ENCODE measurements around the gene PDE10A.
"Not testable (repeated sequence)": the region's sequence is repeated elsewhere in the genome, so short reads cannot be mapped to it uniquely, and the experiment has no call there.

The PDE10A gene

GRCh38 chr6:165481921-165482320 lies 181.1 kb downstream of the PDE10A start:
- no peak for TF ChIP-seq CTCF (IDR thresholded peaks at IDR 0.05; ENCODE audit: extremely low read depth, missing control alignments)
- no peak for DNase-seq (ENCODE audit: low spot score)

DNA sequence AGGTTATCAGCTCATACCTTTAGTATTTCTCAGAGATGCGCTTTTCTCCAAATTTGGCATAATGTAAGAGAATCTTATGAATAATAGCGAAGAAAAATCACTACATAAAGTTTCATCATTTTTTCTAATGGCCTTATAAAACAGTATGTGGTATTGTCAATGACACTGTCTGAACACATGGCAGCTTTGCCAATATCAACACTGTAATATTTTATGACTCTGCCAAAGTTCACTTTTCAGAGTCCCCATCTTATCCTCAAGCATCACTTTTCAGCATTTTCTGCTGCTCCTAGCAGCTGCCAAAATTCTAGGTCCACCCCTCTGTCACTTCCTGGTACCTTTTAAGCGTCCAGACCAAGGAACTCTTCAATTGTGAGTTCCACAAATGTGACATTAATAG lies 182.1 kb downstream of the PDE10A start:
- DNase-seq (ENCODE audit: low spot score), result no peak
- no peak for TF ChIP-seq CTCF (IDR thresholded peaks at IDR 0.05; ENCODE audit: extremely low read depth, missing control alignments)

DNA sequence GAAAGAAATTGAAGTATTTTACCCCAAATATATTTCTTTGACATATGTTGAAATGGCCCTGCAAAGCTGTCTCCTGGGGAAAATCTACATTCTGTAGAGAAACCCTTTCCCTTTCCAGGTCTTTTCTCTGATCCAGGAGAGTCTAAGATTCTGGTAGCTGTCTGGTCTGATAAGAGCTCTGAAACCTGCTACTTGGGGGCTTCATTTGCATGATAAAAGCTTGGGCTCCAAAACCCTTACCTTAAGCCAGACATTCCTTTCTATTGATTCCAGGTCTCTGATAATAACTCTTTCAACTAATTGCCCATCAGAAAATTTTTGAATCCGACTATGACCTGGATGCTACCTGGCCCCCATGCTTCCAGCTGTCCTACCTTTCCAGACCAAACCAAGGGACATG lies 184.5 kb downstream of the PDE10A start:
- DNase-seq (ENCODE audit: low spot score), result no peak
- no peak for TF ChIP-seq CTCF (IDR thresholded peaks at IDR 0.05; ENCODE audit: extremely low read depth, missing control alignments)

DNA sequence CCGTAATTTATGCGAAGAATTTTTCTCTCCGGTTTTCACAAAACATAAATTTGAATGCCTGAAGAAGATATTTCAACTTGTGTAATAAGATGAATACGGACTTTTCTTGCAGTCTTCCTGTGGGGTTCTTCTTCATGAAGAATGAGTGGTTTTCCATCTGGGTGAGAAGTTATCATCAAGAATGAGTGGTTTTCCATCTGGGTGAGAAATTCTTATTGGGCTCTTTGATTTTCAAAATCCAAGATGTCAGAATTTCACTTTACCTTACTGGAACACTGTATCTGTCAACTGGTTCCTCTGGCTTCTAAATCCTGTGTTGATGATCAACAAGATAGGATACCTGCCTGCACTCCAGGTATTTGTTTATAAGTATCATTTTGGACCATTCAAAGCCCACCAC lies 193.6 kb downstream of the PDE10A start:
- DNase-seq (ENCODE audit: low spot score), result no peak
- no peak for TF ChIP-seq CTCF (IDR thresholded peaks at IDR 0.05; ENCODE audit: extremely low read depth, missing control alignments)

DNA sequence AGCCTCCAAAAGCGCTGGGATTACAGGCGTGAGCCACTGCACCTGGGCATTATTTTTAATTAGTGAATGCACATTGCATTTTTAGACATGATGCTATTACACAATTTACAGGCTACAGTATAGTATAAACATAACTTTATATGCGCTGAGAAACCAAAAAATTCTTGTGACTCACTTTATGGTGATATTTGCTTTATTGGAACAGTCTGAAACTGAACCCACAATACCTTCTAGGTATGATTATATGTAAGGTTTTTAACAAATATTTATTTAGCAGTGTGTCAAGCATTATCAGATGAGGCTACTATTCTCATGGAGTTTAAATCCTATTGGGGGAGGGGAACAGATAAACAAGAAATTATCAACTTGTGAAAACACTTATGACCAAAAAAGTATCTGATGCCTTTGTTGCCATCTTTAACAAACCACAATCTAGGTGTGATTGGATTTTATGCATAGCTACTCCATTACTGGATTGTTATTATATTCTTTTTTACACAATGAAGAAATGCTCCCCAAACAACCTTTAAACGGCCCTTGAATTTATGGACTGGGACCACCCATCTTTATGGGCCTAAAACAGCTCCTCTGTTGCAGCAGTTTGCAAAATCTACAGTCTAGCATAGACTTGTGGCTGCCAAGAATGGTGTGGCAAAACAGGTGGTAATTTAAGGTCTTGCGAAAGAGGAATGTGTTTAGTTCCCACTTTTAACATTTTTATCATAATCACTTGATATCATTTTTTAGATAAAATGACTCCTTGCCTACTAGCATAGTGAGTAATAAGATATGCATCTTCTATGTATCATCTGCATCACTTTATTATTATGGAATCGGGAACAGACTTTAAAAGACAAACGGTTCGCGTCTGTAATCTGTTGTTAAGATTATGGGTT lies 194.5 kb downstream of the PDE10A start:
- DNase-seq (ENCODE audit: low spot score), result no peak
- no peak for TF ChIP-seq CTCF (IDR thresholded peaks at IDR 0.05; ENCODE audit: extremely low read depth, missing control alignments)

DNA sequence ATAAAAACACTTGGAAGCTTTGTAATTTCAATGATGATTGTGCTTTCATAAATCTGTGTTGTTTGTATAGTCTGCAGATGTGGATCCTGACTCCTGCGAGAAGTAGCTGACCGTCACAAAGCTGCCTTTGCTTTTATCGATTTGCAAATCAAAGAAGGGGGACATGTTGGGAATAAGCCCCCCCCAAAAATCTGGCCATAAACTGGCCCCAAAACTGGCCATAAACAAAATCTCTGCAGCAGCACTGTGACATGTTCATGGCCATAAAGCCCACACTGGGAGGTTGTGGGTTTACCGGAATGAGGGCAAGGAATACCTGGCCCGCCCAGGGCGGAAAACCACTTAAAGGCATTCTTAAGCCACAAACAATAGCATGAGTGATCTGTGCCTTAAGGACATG lies 199.5 kb downstream of the PDE10A start:
- DNase-seq (ENCODE audit: low spot score), result not testable (repeated sequence)

DNA sequence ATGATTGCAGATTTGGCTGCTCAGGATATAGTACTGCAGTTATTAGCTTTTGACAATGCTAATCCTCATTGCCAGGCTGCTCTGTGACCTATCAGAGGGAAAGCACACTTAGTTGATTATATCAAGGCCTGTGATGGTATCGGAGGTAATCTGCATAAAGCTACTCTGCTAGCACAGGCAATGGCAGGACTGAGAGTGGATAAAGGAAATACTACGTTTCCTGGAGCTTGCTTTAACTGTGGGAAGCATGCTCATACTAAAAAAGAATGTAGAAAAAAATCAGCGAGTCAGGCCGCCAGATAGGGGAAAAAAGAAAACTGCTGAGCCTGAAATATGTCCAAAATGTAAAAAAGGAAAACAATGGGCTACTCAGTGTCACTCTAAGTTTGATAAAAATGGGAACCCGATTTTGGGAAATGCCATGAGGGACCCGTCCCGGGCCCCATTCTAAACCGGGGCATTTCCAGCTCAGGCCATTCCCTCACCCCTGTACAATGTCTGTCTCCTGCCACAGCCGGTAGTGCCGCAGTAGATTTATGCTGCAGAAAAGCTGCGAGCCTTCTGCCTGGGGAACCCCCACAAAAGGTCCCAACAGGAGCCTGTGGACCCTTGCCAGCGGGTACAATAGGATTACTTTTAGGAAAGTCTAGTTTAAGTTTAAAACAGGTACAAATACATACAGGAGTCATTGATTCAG lies 203.3 kb downstream of the PDE10A start:
- not testable (repeated sequence) for DNase-seq (ENCODE audit: low spot score)

DNA sequence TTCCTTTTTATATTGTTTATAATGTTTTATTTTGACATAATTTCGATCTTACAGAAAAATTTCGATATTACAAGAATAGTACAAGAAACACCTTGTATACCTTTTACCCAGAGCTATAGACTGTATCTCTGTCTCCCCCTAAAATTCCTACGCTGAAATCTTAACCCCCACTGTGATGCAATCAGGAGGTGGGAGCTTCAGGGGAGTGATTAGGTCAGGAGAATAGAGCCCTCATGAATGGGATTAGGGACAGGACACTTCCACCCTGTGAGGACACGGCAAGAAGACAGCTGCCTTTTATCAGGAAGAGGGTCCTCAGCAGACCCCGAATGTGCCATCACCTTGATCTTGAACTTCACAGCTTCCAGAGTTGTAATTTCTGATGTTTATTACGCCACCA lies 204.9 kb downstream of the PDE10A start:
- no peak for TF ChIP-seq CTCF (IDR thresholded peaks at IDR 0.05; ENCODE audit: extremely low read depth, missing control alignments)
- no peak for DNase-seq (ENCODE audit: low spot score)

All from GM20000 (cell line).